ENCODE measurements around the gene EDIL3.

DNA sequence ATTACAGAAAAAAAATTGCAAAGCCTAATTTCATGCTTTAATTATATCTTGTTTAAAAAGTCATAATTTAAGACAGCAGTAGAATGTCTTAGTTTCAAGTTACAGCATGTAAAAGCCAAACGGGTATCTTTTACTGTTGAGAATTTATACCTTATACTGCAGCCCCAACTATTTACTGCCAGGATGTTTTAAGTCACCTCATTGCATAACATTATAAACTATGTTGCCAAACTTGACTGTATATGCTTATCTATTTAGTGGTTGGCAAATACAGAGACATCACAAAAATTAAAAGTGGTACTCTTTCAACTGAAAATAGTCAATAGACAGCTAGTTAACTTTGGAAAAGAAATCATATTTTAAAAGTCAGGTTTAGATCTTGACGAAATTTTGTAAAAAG is 119.5 kb downstream of the EDIL3 start:
- TF ChIP-seq POLR2AphosphoS5 (IDR thresholded peaks at IDR 0.05; ENCODE audit: insufficient read depth, low read depth, low read length) (no peak), MYC (IDR thresholded peaks at IDR 0.05; ENCODE audit: low read depth, low read length) (no peak), EZH2 (IDR thresholded peaks at IDR 0.05; ENCODE audit: borderline replicate concordance, low read depth, low read length, severe bottlenecking) (no peak)
